ENCODE measurements around the gene DIS3L. TPM values are rescaled to one million over a fixed set of nuclear protein-coding genes. Genes with fewer than 3 reads are reported as not detected.
"Not testable (repeated sequence)": the region's sequence is repeated elsewhere in the genome, so short reads cannot be mapped to it uniquely, and the experiment has no call there.

The DIS3L gene
- total RNA-seq = 23.3 and 25.2 TPM in 2 replicates

GRCh38 chr15:66293419-66294156 lies at the start of gene DIS3L:
TSS of gene DIS3L (plus strand) at chr15:66293568. CDS start at chr15:66293597, 29 bp downstream.
- DNase-seq (ENCODE audit: low read depth, low spot score) = no peak

GRCh38 chr15:66245832-66246231 lies 47.5 kb upstream of the DIS3L start:
- DNase-seq (ENCODE audit: low read depth, low spot score) = not testable (repeated sequence)

- no peak for DNase-seq (ENCODE audit: low read depth, low spot score)
These were observed 46.4 kb upstream of the DIS3L start for GRCh38 chr15:66246937-66247336.

- no peak for DNase-seq (ENCODE audit: low read depth, low spot score)
These were observed 43.7 kb upstream of the DIS3L start for GRCh38 chr15:66249605-66250174.

GRCh38 chr15:66251065-66251789 lies 42.1 kb upstream of the DIS3L start:
- no peak for DNase-seq (ENCODE audit: low read depth, low spot score)

- DNase-seq (ENCODE audit: low read depth, low spot score) = no peak
These were observed 41.3 kb upstream of the DIS3L start for GRCh38 chr15:66251790-66252684.

GRCh38 chr15:66252685-66253417 lies 40.5 kb upstream of the DIS3L start:
- no peak for DNase-seq (ENCODE audit: low read depth, low spot score)

GRCh38 chr15:66253418-66254088 lies 39.8 kb upstream of the DIS3L start, which contains the start of gene MEGF11:
TSS of gene MEGF11 (minus strand) at chr15:66253750. CDS start at chr15:66128403, 125,347 bp downstream.
- no peak for DNase-seq (ENCODE audit: low read depth, low spot score)

GRCh38 chr15:66254089-66254950 lies 39.0 kb upstream of the DIS3L start:
- DNase-seq (ENCODE audit: low read depth, low spot score) = no peak

GRCh38 chr15:66254951-66255676 lies 38.3 kb upstream of the DIS3L start:
- no peak for DNase-seq (ENCODE audit: low read depth, low spot score)

GRCh38 chr15:66256692-66257091 lies 36.7 kb upstream of the DIS3L start:
- no peak for DNase-seq (ENCODE audit: low read depth, low spot score)

GRCh38 chr15:66261056-66261455 lies 32.3 kb upstream of the DIS3L start:
- DNase-seq (ENCODE audit: low read depth, low spot score) = no peak

- not testable (repeated sequence) for DNase-seq (ENCODE audit: low read depth, low spot score)
These were observed 30.5 kb upstream of the DIS3L start for GRCh38 chr15:66262837-66263236.

GRCh38 chr15:66264859-66265513 lies 28.4 kb upstream of the DIS3L start:
- DNase-seq (ENCODE audit: low read depth, low spot score) = no peak

- no peak for DNase-seq (ENCODE audit: low read depth, low spot score)
These were observed 23.9 kb upstream of the DIS3L start for GRCh38 chr15:66269326-66270090.

- no peak for DNase-seq (ENCODE audit: low read depth, low spot score)
These were observed 22.4 kb upstream of the DIS3L start for GRCh38 chr15:66270932-66271331.

GRCh38 chr15:66275352-66275751 lies 18.0 kb upstream of the DIS3L start:
- no peak for DNase-seq (ENCODE audit: low read depth, low spot score)

Data from pulmonary artery endothelial cell (primary cell).